Fibroblast of skin of abdomen (primary cell): ENCODE data around the gene CACNA1C.

Experiments
- DNase-seq: peaks from one replicate; pipeline ENCODE4 v3.0.0-alpha.2; 2013

The CACNA1C gene

DNA sequence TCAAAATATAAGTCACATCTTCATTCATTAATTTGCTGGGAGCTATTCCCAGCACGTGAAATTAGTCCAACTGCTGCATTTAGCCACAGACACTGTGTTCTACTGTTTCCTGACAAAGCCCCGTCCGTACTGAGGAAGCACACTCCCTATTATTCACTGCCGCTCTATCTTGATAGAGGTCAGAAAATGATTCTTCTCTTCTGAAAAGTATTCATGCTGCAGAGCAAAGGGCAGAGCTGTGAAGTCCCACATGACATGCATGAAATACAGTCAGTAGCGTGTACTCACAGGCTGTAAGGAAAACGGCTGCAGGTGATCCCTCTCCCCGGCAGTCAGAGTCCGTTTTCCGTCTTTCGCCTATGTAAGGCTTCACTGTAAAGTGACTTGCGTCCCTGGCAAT lies 439.4 kb downstream of the CACNA1C start:
- no peak for DNase-seq

DNA sequence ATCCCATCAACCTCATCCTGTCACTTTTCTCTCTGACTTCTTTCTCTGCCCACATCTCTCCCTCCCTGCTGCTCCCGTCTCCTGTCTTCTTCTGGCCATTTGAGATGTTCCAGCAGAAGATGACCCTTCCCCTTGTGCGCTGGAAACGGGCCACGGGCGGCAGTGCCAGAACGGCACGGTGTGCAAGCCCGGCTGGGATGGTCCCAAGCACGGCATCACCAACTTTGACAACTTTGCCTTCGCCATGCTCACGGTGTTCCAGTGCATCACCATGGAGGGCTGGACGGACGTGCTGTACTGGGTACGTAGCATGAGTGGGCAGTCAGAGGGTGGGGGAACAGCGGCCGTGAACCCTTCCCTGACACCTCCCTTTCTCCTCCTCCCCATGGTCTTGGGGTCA lies 440.3 kb downstream of the CACNA1C start:
- no peak for DNase-seq

DNA sequence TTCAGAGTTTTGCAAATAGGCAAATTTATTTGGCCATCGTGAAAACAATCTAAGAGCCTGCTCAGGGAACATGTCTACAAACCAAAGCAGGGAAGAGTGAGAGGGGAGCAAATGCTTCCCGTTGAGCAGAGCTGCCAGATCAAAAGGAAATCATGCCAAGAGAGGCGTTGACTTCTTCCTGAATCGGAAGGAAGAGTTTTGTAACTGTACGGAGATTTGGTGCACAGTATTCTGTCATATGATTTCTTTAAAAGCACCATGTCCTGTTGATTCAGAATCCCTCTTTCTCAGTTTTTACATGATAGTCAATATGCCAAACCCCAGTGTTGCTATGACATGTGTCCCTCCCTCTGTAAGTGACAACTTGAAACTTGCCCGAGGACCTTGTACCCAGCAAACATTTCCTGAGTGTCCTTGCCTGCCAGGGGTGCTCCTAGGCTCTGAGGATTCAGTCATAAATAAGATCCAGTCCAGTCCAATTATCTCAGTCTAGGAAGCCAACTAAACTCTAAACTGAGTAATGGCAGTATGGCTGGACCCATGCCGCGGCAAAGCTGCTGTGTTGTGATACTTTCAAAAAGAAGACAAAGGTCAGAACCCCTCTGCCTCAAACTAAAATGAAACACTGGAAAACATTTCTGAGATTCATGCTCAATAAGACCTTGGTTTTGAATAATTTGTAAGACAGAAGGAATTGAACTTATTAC lies 441.9 kb downstream of the CACNA1C start:
- DNase-seq, result no peak

DNA sequence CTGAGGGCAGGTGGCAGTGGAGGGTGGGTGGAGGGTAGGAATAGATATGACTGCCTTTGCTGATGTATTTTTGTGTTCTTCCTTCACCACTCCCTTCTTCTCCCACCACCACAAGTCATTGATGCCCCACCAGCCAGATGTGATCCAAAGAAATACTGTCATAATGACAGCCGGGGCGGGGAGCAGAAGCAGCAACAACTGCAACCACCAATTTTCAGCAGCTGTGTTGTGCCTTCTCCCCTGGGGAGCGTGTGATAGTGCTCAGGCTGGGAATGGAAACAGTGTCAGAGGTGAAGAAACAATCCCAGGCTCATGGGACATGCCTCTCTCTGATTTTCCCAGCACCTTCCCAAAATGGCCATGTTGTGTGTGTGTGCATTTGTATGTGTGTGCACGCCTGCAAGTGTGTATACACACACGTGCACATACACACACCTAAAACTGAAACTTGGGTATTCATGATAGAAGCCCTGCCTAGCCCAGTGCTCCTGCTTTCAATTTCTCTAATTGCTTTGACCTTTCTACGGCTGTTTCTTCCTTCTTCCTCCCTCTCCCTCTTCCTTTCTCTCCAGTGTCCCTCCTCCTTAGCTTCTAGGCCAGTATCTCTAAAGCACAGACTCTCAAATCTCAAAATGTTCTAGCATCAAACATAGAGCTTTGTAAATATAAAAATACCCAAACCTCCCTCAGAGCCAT lies 442.8 kb downstream of the CACNA1C start:
- DNase-seq, result no peak

DNA sequence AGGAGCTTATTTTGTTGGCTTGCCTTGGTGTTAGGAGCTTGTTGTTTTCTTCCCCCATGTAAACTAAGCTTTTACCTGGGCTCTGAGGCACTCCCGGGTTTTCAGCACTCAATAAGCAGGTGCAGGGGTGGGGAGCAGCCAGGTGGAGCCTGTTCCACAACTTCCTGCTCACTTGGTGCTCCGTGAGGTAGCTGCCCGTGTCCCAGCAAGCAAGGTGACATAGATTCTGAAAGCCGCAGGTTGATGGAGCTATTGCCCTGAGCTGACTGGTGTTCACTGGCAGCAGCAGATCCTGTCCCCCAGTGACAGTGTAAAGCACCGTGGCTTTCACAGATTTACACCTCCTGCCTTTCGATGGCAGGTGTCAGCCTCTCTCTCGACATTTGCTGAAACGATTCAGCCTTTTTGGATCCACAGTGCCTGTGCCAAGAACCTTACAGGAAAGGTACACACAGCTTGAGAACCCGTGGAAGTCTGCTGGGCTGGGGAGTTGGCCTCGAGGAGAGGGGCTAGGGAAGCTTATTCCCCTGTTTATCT lies 446.2 kb downstream of the CACNA1C start:
- DNase-seq, result no peak

DNA sequence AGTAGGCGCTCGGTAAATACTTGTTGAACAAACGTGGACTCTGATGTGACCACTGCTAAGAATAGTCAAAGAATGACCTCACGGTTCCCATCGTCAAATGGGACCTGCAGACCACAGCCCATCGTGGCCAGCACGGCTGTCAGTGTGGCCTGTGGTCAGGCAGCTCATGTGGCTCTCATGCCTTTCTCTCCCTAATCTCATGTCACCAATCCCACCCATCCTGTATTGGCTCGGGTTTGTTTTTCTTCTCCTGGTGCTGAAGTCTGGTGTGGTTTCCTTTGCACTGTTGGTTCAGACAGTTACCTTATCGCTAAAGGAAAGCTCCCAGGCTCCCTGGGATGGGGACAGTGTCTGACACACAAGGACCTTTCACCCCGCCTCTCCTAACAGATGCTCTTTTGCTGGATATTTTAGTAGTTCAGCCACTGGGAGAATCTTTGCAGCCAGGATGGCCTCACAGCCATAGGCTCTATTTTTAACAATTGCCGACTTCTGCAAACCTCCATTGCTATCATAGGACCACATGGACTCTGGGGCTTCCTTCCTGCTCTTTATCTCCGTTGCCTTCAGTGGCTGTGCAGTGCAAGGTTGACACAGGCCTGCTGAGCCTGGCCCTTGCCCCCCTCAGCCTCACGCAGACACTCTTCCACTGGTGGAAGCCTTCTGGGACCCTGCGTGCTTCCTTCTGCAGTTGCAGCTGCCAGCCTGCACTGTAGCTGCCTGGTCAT lies 448.8 kb downstream of the CACNA1C start:
- DNase-seq, result no peak

DNA sequence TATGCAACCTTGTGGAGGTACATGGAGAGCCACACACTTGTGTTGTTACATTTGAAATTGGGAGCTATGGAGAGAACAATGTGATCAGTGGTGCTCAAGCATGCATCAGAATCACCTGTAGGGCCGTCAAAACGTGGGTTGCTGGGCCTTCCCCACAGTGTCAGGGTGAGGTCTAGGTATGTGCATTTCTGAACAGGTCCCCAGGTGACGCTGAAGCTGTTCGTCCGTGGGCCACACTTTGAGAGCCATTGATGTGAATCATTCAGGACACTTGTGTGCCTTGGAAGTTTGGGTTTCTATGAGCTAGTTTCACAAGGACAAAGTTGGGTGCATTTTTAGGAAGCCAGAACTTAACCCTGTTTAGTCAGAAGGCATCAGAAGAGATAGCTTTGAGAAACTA lies 450.2 kb downstream of the CACNA1C start:
- no peak for DNase-seq

DNA sequence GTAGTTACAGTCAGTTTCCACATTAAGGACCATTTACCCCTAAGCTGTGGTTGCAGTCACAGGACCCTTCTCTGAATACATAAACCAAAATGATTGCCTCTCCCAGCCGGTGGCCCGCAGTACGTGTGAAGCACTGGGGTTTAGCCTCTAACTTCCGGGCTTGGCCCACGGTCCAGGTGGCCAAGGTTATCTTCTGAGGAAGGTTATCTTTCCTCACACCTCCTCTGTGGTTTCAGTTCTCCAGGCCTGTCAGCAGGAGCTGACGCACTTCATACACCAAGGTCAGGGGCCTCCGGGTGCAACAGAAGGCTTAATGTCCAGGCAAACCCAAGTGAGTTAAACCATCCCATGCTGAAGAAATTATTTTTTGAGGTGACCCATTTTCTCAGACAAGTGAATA lies 451.0 kb downstream of the CACNA1C start:
- DNase-seq, result no peak

DNA sequence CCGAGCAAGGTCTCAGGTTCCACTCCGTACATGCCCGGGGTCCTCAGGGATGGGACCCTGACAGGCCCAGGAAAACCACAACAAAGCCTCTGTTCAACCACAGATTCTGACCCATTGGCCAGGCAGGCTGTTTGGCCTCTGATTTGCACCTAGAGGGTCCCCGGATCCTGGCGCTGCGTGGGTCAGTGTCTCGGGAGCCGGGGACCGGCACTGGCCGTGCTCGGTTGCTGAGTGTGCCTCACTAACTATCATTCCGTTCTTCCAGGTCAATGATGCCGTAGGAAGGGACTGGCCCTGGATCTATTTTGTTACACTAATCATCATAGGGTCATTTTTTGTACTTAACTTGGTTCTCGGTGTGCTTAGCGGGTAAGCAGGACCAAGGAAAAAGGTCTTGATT lies 451.8 kb downstream of the CACNA1C start:
- DNase-seq, result no peak

DNA sequence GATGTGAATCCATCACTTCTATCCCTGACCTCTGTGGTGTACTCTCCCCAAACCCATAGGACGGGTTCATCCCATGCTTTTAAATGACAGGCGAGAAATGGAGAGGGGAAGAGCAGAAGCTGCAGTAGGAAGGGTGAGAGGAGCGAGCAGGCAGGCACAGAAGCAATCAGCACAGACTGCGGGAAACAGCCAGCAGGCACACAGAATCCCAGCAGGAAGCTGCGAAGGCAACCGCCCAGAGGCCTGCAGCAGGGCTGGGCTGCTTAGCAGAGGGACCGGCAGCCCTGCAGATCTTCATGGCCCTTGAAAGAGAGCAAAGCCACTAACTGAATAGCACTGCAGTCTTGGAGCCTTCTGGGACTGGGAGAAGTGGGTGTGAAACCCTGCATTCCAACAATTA lies 455.0 kb downstream of the CACNA1C start:
- no peak for DNase-seq

DNA sequence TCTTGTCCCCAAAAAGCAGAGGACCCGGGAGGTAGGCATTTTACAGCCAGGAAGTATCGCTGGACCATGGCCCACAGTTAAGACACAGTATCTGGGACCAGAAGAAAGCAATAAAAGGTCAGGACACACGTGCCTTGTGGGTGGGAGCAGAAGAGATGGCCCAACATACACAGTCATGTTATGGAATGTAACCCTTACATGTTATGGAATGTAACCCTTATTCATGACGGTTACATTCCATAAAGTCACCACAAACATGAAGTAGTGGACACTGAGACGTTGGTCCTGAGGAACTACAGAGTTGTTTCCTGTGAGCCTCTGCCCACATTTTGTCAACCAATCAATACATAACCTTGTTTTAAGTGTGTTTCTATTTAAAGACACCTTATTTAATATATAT lies 456.4 kb downstream of the CACNA1C start:
- peak; percentile 9 for DNase-seq

DNA sequence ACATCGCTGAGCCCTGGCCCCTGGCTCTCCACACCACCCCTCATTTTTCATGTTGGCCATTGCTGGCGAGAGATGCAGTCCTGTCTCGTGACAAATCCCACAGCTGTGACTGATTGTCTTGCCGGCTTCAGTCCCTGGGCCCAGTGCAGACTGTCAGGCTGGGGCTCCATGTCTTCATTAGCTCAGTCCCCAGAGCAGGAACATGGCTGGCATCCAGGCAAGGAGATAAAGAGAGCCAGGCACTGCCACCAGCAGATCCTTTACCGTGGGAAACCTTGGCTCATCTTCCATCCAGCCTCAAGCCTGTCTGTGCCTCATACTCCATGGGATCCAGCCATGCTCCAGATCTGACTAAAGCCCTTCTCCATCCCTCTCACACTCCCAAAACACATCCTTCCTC lies 457.3 kb downstream of the CACNA1C start:
- DNase-seq, result no peak

DNA sequence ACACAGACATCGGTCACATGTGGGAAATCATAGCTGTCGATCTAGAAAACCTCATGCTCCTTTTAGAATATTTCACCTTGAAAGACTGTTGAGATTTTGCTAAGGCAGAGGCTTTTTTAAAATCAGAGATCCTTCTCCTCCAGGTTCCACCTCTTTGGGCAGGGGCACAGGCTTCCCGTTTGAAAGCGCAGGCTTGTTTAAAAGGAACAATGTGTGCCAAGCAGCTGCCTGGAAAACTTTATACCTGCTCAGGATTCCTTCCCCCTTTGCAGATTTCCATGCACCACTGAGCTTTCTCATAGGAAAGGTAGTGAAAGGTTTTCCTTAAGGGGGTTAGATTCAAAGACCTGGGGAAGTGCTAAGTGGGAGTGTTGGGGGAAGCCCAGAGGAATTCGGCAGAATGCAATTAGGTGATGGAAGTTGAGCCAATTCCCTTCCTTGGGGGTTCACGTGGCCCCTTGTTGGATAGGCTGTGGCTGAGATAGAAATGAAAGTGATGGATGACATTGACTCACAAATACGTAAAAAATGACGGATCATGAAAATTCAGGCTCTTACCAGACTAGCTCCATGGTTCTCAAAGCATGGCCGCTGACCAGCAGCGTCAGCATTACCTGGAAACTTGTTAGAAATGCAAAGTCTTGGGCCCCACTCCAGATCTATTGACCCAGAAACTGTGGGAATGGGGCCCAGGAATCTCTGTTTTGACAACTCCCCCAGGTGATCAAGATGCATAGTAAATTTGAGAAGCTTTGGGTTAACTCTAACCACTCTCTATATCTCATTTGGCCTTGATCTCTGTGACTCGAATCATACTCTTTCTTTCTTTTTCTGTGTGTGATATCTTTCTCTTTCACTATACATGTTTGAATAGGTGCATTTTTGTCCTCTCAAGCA lies 460.6 kb downstream of the CACNA1C start:
- DNase-seq, result no peak

DNA sequence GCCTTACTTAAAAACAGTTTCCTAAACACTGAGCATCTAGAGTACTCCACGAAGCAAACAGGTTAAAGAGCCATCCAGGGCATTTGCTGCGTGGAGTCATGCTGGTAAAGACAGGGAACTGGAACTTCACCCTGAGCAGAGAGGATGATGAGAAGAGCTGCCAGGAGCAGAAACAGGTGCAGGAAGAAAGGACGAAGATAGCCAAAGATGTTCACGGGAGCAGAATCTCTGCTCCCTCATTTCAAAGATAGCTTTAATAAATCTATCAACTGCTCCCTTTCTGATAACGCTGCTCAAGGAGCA lies 461.2 kb downstream of the CACNA1C start:
- DNase-seq, result no peak

DNA sequence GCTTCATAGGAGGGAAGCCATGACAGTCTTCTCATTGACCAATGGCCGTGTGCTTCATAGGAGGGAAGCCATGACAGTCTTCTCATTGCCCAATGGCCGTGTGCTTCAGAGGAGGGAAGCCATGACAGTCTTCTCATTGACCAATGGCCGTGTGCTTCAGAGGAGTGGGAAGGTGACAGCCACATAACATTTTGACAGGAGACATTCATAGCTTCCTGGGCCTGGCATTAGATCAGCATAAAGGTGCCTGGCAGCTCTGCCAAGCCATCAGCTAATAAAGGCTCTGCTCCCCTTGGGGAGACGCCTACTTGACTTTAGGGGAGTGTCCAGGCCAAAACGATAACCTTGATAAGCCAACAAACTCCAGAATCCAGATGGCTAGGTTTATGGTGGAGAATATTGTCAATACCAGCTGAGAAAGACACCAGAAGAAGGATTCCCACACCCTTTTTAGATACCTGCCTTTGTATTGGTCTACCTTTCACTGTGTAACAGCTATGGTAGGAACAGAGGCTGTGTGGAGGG lies 468.0 kb downstream of the CACNA1C start:
- no peak for DNase-seq

DNA sequence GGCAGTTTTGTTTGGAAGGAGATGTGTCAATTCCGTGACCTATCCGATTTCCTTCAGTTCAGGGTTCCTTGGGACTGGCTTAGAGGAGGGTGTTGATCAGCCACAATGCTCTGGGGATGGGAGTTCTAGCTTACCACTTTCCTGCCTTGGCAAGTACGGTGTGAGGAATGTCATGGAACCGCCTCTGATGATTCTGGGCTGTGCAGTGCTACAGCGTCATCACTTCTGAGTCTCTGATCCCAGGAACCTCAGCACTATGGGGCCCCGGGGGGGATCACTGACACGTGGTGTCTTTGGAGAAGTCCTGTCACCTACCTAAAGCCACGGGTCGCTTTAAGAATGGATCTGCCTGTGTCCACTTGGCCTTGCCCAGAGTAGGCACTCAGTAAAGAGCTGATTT lies 470.5 kb downstream of the CACNA1C start:
- no peak for DNase-seq

DNA sequence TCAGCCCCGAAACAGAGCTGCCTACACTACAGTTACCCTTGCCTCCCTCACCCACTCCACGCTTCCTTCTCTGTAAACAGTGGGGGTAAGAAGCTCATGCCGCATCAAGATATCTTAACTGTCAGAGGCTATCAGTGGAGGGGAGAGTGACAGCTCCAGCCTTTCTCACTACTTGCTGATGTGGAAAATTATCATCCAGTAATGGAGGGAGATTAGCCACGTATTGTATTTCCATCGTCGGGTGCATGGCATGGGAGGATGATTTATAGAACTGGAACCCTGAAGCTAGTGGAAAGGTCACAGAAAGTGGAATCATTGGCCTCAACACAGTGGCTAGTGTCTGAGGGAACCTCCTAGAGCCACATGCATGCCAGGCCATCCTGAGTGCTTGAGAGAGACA lies 471.1 kb downstream of the CACNA1C start:
- DNase-seq, result no peak

DNA sequence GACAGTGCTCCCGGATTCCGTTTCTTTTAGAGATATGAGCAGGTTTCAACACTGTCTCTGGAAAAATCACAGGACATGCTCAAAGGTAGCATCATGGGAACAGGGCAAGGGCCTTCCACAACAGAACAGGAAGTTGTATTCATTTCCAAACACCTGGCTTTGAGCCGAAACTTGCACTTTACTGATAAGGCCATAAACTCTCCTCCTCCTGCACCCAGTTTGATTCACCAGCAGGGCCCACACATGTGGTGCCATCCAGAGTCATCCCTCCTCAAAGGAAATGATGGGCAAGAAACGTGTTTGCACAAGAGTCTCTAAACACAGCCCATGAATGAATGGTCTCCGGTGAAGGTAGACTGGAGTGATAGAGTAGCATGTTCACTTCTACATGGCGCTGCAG lies 473.6 kb downstream of the CACNA1C start:
- no peak for DNase-seq

DNA sequence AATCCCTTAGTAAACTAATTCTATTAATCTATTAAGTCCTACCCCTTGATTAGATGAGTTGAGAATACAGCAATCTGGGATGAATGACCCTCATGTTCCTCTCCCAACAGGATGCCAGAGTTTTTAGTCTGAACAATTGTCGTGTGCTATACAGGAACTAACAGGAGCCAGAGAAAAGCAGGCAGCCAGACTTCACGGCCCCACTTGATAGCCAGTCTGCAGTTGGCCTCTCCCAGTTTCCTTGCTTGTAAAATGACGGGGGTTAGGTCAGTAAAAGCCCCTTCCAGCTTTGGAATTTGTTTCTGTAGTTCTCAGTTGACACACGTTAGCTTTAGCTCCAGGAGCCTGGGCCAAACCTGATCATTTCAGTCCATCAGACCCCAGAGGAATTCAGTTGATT lies 475.2 kb downstream of the CACNA1C start:
- no peak for DNase-seq

DNA sequence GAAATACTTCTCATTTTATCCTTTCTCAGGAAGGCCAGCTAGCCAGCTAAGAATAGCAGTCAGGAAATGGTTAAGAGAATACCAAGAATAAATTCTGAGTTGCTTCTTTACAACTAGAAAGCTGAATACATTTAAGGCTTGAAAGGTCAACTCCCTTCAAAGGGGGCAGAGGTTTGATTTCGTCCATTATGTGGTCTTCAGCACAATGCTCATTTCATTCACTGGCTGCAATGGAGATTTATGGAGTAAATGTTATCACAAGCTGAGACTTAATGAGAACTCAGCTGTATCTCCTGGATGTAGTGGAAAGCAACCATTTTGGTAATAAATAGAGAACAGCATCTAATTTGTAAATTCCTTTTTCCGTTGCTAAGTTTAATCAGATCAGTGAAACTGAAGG lies 477.0 kb downstream of the CACNA1C start:
- no peak for DNase-seq

DNA sequence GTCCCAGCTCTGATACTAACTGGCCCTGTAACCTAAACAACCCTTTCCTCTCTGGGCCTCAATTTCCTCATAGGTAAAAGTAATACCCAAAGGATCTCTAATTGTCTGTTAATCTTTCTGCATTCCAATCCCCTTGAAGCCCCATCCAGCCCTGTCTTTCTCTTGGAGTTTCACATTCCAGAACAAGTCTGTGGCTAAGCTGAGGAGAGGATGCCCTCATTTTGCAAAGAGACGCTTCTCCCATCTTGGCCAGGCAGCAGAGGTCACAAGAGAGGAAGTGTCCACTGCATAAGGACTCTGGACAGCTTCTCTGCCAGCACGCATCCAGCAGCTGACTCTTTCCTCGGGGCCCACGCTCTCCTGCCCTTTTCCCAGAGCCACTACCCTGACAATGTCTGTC lies 478.6 kb downstream of the CACNA1C start:
- DNase-seq, result no peak

DNA sequence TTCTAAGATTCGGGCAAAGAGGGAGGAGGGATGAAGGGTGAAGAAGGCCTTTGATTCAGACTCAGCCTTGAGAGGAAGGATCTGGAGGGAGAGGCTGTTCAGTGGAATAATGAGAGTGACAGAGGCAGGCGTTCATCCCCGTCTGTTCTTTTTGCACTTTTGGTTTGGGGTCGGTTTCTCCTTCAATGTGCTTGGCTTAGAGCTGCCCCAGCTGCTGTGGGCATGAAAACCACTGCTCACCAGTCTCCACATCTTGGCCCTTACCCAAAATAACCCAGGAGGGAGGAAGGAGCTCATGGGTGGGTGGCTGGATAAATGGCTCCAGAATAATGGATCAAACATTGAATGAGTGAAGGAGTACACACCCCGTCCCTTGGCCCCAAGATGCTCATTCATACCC lies 480.2 kb downstream of the CACNA1C start:
- no peak for DNase-seq
